HepG2 (cell line): ENCODE results near the gene TIRAP. TPM values are rescaled to one million over a fixed set of nuclear protein-coding genes. Genes with fewer than 3 reads are reported as not detected.

ENCODE experiments used
- KDM6A ChIP-seq: IDR thresholded peaks from 2 replicates; pipeline ENCODE4 v1.6.1; 2016; ENCODE audit warnings: low read depth
- MAF1 ChIP-seq: sonication (generic); formaldehyde crosslinking; IDR thresholded peaks from 2 replicates; pipeline ENCODE4 v1.5.0; 2020; ENCODE audit warnings: missing genetic modification reagents, borderline replicate concordance
- MED8 ChIP-seq: sonication (generic); formaldehyde crosslinking; IDR thresholded peaks from 2 replicates; pipeline ENCODE4 v1.8.1; 2023; ENCODE audit warnings: mild to moderate bottlenecking, missing genetic modification reagents; ENCODE audit not compliant: insufficient replicate concordance
- SNAPC2 ChIP-seq: sonication (generic); formaldehyde crosslinking; IDR thresholded peaks from 2 replicates; pipeline ENCODE4 v1.8.1; 2022; ENCODE audit warnings: mild to moderate bottlenecking, missing genetic modification reagents
- STAG1 ChIP-seq: sonication (generic); formaldehyde crosslinking; IDR thresholded peaks from 2 replicates; pipeline ENCODE4 v1.4.0; 2020; ENCODE audit warnings: missing genetic modification reagents
- ZFAT ChIP-seq: sonication (generic); formaldehyde crosslinking; conservative IDR thresholded peaks from 2 replicates; pipeline ENCODE4 v1.8.1; 2023; ENCODE audit warnings: missing genetic modification reagents, inconsistent platforms
- ZNF282 ChIP-seq: fragments of 450-650 bp; IDR thresholded peaks from 2 replicates; pipeline ENCODE4 v1.6.1; 2018; ENCODE audit not compliant: partially characterized antibody
- ZNF766 ChIP-seq: sonication (generic); formaldehyde crosslinking; IDR thresholded peaks from 2 replicates; pipeline ENCODE4 v1.5.0; 2020; ENCODE audit warnings: missing genetic modification reagents, borderline replicate concordance
- ZNF772 ChIP-seq: sonication (generic); formaldehyde crosslinking; IDR thresholded peaks from 2 replicates; pipeline ENCODE4 v1.5.0; 2020; ENCODE audit warnings: mild to moderate bottlenecking, missing genetic modification reagents
- ZNF839 ChIP-seq: sonication (generic); formaldehyde crosslinking; IDR thresholded peaks from 2 replicates; pipeline ENCODE4 v1.4.0; 2020; ENCODE audit warnings: missing genetic modification reagents, mild to moderate bottlenecking, borderline replicate concordance
- polyA plus RNA-seq, 8 experiments: library from polyadenylated mRNA; depleted of rRNA in 3 of 8; stranded (reverse) in 7 of 8; unstranded in 1 of 8; fragments of >200 nt; fragmentation: Illumina TruSeq in 4 of 8; extraction: Trizol in 4 of 8; gene quantifications; 2 replicates each; pipeline versions ENCODE4 v1.2.1 to v1.2.3, GENCODE V29; 2011 to 2016; ENCODE audit warnings: low read depth in 4 of 8, missing spikeins in 1 of 8, mixed read lengths in 1 of 8; ENCODE audit not compliant: insufficient read depth in 1 of 8
- total RNA-seq, 5 experiments: library from RNA; depleted of rRNA; stranded (reverse); fragments of >200 nt; fragmentation: Illumina TruSeq; extraction: Trizol; gene quantifications; 2 replicates each; pipeline ENCODE4 v1.2.3, GENCODE V29; 2016; ENCODE audit warnings: low read depth in 1 of 5
- TF ChIP-seq, protein P1 (sequence below): IDR thresholded peaks from 2 replicates; pipeline ENCODE4 v1.6.1; 2012; ENCODE audit warnings: low read length, improper control_type of control experiment
- TF ChIP-seq, protein P2 (sequence below): sonication (generic); formaldehyde crosslinking; IDR thresholded peaks from 2 replicates; pipeline ENCODE4 v1.4.0; 2020; ENCODE audit warnings: missing genetic modification reagents
- TF ChIP-seq, protein P3 (sequence below): sonication (generic); formaldehyde crosslinking; IDR thresholded peaks from 2 replicates; pipeline ENCODE4 v1.4.0; 2020; ENCODE audit warnings: missing genetic modification reagents, mild to moderate bottlenecking, borderline replicate concordance
- TF ChIP-seq, protein P4 (sequence below): sonication (generic); formaldehyde crosslinking; IDR thresholded peaks from 2 replicates; pipeline ENCODE4 v1.4.0; 2020; ENCODE audit warnings: missing genetic modification reagents
- TF ChIP-seq, protein P5 (sequence below): sonication (generic); formaldehyde crosslinking; IDR thresholded peaks from 2 replicates; pipeline ENCODE4 v1.4.0; 2020; ENCODE audit warnings: missing genetic modification reagents, low read depth, mild to moderate bottlenecking, borderline replicate concordance
- TF ChIP-seq, protein P6 (sequence below): sonication (generic); formaldehyde crosslinking; IDR thresholded peaks from 2 replicates; pipeline ENCODE4 v1.4.0; 2020; ENCODE audit warnings: missing genetic modification reagents

TIRAP gene
- total and polyA plus RNA-seq, 2 of the 13 experiments (the other 11 are each of a cell fraction or from before 2014, with no cell fraction given): 5.4 to 5.7 TPM

DNA sequence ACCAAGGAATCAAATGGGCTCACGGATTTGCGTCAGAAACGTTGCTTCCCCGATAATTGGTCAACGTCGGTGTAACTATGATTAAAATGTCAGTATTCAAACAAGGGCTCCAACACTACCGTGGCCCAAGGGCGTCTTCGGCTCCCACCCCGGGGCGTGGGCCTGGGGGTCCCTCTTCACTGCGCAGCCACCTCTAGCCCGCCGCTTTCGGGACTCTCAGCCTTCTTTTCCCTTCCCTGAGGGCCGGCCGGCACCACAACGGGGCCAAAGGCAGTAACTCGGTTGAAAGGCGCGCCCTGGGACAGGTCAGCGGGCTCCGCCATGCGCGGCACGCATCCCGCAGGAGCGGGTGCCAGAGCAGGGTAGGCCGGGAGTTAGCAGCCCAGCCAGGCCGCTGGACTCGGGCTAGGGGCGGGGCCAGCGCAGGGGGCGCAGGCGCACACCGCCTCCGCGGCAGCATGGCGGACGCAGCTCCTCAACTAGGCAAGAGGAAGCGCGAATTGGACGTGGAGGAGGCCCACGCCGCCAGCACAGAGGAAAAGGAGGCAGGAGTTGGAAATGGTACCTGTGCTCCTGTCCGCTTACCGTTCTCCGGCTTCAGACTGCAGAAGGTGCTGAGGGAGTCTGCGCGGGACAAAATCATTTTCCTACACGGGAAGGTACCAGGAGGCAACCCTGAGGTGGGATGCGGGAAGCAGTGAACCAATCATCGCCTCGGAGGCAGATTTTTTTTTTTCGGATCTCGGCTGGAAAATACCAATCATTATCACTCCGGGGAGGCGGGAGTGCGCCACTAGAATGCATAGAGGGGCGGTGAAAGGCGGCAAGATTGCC is 20.9 kb downstream of the TIRAP start, which contains the start of gene DCPS (continued):
- TF ChIP-seq, protein P1, sequence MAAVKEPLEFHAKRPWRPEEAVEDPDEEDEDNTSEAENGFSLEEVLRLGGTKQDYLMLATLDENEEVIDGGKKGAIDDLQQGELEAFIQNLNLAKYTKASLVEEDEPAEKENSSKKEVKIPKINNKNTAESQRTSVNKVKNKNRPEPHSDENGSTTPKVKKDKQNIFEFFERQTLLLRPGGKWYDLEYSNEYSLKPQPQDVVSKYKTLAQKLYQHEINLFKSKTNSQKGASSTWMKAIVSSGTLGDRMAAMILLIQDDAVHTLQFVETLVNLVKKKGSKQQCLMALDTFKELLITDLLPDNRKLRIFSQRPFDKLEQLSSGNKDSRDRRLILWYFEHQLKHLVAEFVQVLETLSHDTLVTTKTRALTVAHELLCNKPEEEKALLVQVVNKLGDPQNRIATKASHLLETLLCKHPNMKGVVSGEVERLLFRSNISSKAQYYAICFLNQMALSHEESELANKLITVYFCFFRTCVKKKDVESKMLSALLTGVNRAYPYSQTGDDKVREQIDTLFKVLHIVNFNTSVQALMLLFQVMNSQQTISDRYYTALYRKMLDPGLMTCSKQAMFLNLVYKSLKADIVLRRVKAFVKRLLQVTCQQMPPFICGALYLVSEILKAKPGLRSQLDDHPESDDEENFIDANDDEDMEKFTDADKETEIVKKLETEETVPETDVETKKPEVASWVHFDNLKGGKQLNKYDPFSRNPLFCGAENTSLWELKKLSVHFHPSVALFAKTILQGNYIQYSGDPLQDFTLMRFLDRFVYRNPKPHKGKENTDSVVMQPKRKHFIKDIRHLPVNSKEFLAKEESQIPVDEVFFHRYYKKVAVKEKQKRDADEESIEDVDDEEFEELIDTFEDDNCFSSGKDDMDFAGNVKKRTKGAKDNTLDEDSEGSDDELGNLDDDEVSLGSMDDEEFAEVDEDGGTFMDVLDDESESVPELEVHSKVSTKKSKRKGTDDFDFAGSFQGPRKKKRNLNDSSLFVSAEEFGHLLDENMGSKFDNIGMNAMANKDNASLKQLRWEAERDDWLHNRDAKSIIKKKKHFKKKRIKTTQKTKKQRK: no peak
- no peak; the same call in 1 of the 2 replicates for TF ChIP-seq STAG1 (CRISPR knock-in tag)
- TF ChIP-seq, protein P2, sequence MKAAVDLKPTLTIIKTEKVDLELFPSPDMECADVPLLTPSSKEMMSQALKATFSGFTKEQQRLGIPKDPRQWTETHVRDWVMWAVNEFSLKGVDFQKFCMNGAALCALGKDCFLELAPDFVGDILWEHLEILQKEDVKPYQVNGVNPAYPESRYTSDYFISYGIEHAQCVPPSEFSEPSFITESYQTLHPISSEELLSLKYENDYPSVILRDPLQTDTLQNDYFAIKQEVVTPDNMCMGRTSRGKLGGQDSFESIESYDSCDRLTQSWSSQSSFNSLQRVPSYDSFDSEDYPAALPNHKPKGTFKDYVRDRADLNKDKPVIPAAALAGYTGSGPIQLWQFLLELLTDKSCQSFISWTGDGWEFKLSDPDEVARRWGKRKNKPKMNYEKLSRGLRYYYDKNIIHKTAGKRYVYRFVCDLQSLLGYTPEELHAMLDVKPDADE (CRISPR knock-in tag): no peak
- TF ChIP-seq ZNF839 (CRISPR knock-in tag): no peak
- TF ChIP-seq, protein P3, sequence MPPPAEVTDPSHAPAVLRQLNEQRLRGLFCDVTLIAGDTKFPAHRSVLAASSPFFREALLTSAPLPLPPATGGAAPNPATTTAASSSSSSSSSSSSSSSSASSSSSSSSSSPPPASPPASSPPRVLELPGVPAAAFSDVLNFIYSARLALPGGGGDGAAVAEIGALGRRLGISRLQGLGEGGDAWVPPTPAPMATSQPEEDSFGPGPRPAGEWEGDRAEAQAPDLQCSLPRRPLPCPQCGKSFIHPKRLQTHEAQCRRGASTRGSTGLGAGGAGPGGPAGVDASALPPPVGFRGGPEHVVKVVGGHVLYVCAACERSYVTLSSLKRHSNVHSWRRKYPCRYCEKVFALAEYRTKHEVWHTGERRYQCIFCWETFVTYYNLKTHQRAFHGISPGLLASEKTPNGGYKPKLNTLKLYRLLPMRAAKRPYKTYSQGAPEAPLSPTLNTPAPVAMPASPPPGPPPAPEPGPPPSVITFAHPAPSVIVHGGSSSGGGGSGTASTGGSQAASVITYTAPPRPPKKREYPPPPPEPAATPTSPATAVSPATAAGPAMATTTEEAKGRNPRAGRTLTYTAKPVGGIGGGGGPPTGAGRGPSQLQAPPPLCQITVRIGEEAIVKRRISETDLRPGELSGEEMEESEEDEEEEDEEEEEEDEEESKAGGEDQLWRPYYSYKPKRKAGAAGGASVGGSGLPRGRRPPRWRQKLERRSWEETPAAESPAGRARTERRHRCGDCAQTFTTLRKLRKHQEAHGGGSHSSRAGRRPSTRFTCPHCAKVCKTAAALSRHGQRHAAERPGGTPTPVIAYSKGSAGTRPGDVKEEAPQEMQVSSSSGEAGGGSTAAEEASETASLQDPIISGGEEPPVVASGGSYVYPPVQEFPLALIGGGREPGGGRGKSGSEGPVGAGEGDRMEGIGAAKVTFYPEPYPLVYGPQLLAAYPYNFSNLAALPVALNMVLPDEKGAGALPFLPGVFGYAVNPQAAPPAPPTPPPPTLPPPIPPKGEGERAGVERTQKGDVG (CRISPR knock-in tag): no peak; the same call in 1 of the 2 replicates
- TF ChIP-seq, protein P4, sequence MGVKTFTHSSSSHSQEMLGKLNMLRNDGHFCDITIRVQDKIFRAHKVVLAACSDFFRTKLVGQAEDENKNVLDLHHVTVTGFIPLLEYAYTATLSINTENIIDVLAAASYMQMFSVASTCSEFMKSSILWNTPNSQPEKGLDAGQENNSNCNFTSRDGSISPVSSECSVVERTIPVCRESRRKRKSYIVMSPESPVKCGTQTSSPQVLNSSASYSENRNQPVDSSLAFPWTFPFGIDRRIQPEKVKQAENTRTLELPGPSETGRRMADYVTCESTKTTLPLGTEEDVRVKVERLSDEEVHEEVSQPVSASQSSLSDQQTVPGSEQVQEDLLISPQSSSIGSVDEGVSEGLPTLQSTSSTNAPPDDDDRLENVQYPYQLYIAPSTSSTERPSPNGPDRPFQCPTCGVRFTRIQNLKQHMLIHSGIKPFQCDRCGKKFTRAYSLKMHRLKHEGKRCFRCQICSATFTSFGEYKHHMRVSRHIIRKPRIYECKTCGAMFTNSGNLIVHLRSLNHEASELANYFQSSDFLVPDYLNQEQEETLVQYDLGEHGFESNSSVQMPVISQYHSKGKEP: peak; percentile 64
- TF ChIP-seq, protein P5, sequence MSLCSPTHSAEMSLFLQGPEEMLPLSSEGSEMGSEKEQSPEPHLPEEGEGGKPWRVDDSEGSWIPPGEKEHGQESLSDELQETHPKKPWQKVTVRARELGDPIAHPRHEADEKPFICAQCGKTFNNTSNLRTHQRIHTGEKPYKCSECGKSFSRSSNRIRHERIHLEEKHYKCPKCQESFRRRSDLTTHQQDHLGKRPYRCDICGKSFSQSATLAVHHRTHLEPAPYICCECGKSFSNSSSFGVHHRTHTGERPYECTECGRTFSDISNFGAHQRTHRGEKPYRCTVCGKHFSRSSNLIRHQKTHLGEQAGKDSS: peak; percentile 63; the same call in 1 of the 2 replicates
- TF ChIP-seq ZFAT (CRISPR knock-in tag): 0 out of 2 replicates have a peak, but pooled peaks have one; percentile 48
- peak; percentile 91 for TF ChIP-seq ZNF772 (CRISPR knock-in tag)
- no peak for TF ChIP-seq KDM6A
- peak; percentile 92 for TF ChIP-seq MED8 (CRISPR knock-in tag)
- TF ChIP-seq SNAPC2 (CRISPR knock-in tag): 0 out of 2 replicates have a peak, but pooled peaks have one; percentile 49
- TF ChIP-seq ZNF282: no peak
- 0 out of 2 replicates have a peak, but pooled peaks have one; percentile 76 for TF ChIP-seq ZNF766 (CRISPR knock-in tag)
- TF ChIP-seq, protein P6, sequence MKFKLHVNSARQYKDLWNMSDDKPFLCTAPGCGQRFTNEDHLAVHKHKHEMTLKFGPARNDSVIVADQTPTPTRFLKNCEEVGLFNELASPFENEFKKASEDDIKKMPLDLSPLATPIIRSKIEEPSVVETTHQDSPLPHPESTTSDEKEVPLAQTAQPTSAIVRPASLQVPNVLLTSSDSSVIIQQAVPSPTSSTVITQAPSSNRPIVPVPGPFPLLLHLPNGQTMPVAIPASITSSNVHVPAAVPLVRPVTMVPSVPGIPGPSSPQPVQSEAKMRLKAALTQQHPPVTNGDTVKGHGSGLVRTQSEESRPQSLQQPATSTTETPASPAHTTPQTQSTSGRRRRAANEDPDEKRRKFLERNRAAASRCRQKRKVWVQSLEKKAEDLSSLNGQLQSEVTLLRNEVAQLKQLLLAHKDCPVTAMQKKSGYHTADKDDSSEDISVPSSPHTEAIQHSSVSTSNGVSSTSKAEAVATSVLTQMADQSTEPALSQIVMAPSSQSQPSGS (CRISPR knock-in tag): peak; percentile 77; the same call in 1 of the 2 replicates
- no peak for TF ChIP-seq MAF1
